Prostate gland (tissue), 2 donors: Measurements from ENCODE around the gene HPF1. TPM values are rescaled to one million over a fixed set of nuclear protein-coding genes. Genes with fewer than 3 reads are reported as not detected.
"Not testable (repeated sequence)": the region's sequence is repeated elsewhere in the genome, so short reads cannot be mapped to it uniquely, and the experiment has no call there.

Experiments used
- DNase-seq: peaks from one replicate; pipeline ENCODE4 v3.0.0-alpha.2; 2019; ENCODE audit warnings: low spot score
- H3K27ac ChIP-seq, 2 donors: fragments of 200-600 bp; sonication (generic); 2 replicates each; pipeline ENCODE4 v1.5.1; 2017 to 2019
- H3K27me3 ChIP-seq: fragments of 200-600 bp; sonication (generic); replicated peaks from 2 replicates; pipeline ENCODE4 v1.5.1; 2019; ENCODE audit not compliant: insufficient read depth
- H3K36me3 ChIP-seq, 2 donors: fragments of 200-600 bp; sonication (generic); 1 replicate in 1 of 2; 2 replicates in 1 of 2; pipeline versions ENCODE4 v1.5.1 to v1.8.1; 2017 to 2019
- H3K4me1 ChIP-seq: fragments of 200-600 bp; sonication (generic); replicated peaks from 2 replicates; pipeline ENCODE4 v1.5.1; 2019
- H3K4me3 ChIP-seq, 2 donors: fragments of 200-600 bp; sonication (generic); 2 replicates each; pipeline ENCODE4 v1.5.1; 2017 to 2019
- H3K9me3 ChIP-seq: fragments of 200-600 bp; sonication (generic); 2 replicates; pipeline ENCODE4 v1.5.1; 2017
- POLR2A ChIP-seq: fragments of 450-650 bp; IDR thresholded peaks from one replicate; pipeline ENCODE4 v1.6.1; 2016; ENCODE audit warnings: antibody characterized with exemption, mild to moderate bottlenecking
- POLR2AphosphoS5 ChIP-seq: sonication (generic); formaldehyde crosslinking; IDR thresholded peaks from one replicate; pipeline ENCODE4 v1.6.1; 2017; ENCODE audit warnings: antibody characterized with exemption
- WGBS: methylation state at CpG from one replicate; pipeline ENCODE4 v1.1.5; 2018; 5-methylcytosine and 5-hydroxymethylcytosine counted together
- intact Hi-C: fragments of 100-400 bp; cut with DNase I; formaldehyde crosslinking; loops from one replicate; pipeline ENCODE4 v1.14.2; 2022
- total RNA-seq, 2 donors: library from RNA; depleted of rRNA; stranded (reverse); fragments of >200 nt; gene quantifications; one replicate each; pipeline ENCODE4 v1.1.0, GENCODE V29; 2016
- TF ChIP-seq, protein P1 (sequence below), 4 experiments: fragments of 200-600 bp in 2 of 4; fragments of 450-650 bp in 2 of 4; sonication (generic) in 2 of 4; IDR thresholded peaks; 1 replicate in 3 of 4; 2 replicates in 1 of 4; pipeline ENCODE4 v1.5.1; 2016 to 2019; ENCODE audit warnings: antibody characterized with exemption in 4 of 4, mild to moderate bottlenecking in 2 of 4, moderate library complexity in 2 of 4

HPF1 gene
- total RNA-seq, 2 donors from 2014 or later = 24.5 to 48.9 TPM

DNA sequence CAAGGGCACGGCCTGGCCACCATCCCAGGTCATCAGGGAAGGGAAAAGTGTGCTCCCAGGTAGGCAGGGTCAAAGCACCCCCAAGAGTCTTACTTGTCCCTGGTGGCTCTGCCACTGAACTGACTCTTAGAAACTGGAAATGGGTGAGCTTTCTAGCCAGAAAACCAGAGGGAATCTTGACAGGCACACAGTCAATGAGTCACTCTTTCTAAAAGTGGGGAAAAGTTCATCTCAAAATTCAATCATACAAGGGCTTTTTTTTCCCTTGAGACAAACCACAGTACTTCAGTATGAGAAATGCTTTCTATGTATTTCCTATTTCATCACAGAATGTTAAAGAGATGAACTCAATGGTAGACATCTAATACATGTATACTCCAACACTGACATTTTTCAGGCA is 12.5 kb downstream of the HPF1 start:
- no peaks in the 10 kb centered on the region for H3K9me3 ChIP-seq
- no peak overlapping the region for H3K27ac ChIP-seq
- WGBS = 100% methylated on average over 1 of the region's 1 CpG
- no peaks in the 10 kb centered on the region for H3K36me3 ChIP-seq
- intact Hi-C loops = no loop called here
- H3K4me3 ChIP-seq = no peak overlapping the region
- TF ChIP-seq, protein P1, sequence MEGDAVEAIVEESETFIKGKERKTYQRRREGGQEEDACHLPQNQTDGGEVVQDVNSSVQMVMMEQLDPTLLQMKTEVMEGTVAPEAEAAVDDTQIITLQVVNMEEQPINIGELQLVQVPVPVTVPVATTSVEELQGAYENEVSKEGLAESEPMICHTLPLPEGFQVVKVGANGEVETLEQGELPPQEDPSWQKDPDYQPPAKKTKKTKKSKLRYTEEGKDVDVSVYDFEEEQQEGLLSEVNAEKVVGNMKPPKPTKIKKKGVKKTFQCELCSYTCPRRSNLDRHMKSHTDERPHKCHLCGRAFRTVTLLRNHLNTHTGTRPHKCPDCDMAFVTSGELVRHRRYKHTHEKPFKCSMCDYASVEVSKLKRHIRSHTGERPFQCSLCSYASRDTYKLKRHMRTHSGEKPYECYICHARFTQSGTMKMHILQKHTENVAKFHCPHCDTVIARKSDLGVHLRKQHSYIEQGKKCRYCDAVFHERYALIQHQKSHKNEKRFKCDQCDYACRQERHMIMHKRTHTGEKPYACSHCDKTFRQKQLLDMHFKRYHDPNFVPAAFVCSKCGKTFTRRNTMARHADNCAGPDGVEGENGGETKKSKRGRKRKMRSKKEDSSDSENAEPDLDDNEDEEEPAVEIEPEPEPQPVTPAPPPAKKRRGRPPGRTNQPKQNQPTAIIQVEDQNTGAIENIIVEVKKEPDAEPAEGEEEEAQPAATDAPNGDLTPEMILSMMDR (IDR thresholded peaks at IDR 0.05) = no peak
- DNase-seq = no peak
- H3K4me1 ChIP-seq = no peaks in the 10 kb centered on the region
- H3K27me3 ChIP-seq = no peaks in the 10 kb centered on the region

GRCh38 chr4:169744601-169745000 is 13.1 kb downstream of the HPF1 start:
- Histone ChIP-seq H3K4me1 (no peaks in the 10 kb centered on the region), H3K27me3 (no peaks in the 10 kb centered on the region), H3K27ac (no peak overlapping the region), H3K4me3 (no peak overlapping the region), H3K36me3 (no peaks in the 10 kb centered on the region), H3K9me3 (no peaks in the 10 kb centered on the region)
- intact Hi-C loops = no loop called here
- 94% methylated on average over 1 of the region's 1 CpG for WGBS
- no peak for TF ChIP-seq POLR2A
- TF ChIP-seq, protein P1 (IDR thresholded peaks at IDR 0.05) = no peak
- no peak for TF ChIP-seq POLR2AphosphoS5
- DNase-seq = no peak

DNA sequence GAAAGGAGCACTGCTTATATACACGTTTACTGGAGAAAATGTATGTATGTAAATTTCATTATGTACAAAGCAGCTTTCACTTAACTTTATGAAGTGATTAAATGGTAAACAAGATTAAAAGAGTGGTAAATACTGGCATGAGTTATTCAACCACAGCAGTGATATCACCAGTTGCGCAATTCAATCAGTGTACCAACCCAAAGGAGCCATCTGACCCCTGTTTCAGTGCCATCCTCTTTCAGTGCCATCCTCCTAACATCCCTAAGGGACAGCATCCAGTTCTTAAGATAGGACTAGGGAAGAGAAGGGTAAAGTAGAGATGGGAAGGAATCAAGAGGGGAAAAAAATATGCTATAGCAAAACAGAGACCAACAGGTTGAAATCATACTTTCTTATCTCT is 16.2 kb downstream of the HPF1 start:
- Histone ChIP-seq H3K4me1 (no peaks in the 10 kb centered on the region), H3K27ac (no peak overlapping the region), H3K4me3 (no peak overlapping the region), H3K36me3 (no peaks in the 10 kb centered on the region), H3K9me3 (no peaks in the 10 kb centered on the region), H3K27me3 (no peaks in the 10 kb centered on the region)
- no peak for TF ChIP-seq POLR2A
- no peak for TF ChIP-seq POLR2AphosphoS5
- TF ChIP-seq, protein P1 (IDR thresholded peaks at IDR 0.05) = no peak
- no peak for DNase-seq
- intact Hi-C loops = no loop called here
- 82% methylated on average over 2 of the region's 2 CpGs for WGBS

DNA sequence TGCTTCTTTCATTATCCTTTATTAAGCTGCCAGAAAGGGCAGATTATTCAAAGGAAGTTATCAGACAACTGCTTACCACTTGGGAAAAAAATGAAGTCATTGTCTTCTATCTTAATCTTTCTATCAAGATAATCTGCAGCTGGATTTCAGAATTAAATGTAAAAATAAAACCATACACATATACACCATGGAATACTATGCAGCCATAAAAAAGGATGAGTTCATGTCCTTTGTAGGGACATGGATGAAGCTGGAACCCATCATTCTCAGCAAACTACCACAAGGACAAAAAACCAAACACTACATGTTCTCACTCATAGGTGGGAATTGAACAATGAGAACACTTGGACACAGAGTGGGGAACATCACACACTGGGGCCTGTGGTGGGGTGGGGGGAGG is 19.1 kb downstream of the HPF1 start:
- H3K9me3 ChIP-seq, H3K4me3 ChIP-seq, H3K36me3 ChIP-seq, H3K27me3 ChIP-seq, intact Hi-C loops, H3K27ac ChIP-seq, DNase-seq, H3K4me1 ChIP-seq: not testable (repeated sequence)

- Histone ChIP-seq H3K4me3 (no peak overlapping the region), H3K9me3 (no peaks in the 10 kb centered on the region), H3K27ac (no peak overlapping the region), H3K36me3 (no peaks in the 10 kb centered on the region), H3K27me3 (no peaks in the 10 kb centered on the region), H3K4me1 (no peaks in the 10 kb centered on the region)
- DNase-seq = no peak
- TF ChIP-seq, protein P1 (IDR thresholded peaks at IDR 0.05) = no peak
- TF ChIP-seq POLR2AphosphoS5 = no peak
- TF ChIP-seq POLR2A = no peak
- 83% methylated on average over 5 of the region's 5 CpGs for WGBS
- intact Hi-C loops = no loop called here
These were observed 27.2 kb downstream of the HPF1 start for GRCh38 chr4:169730564-169730963.

DNA sequence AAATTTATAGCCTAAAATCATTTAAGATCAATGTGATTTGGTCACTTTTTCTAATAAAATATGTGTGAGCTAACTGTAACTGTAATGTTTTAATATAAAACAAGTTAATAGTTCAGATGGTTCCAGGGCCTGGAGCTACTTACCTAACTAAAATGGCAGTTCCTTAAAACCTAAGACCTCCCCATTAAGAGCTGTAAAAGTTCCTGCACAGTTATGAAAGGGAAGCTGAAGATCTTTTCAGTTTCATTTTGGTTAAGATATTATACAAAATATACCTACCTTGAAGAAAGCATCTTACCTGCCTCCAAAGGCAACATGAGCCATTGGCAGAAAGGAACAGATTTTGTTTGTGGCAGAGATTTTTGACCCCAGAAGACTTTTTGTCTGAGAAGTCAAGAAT is 30.1 kb downstream of the HPF1 start:
- H3K36me3 ChIP-seq = no peaks in the 10 kb centered on the region
- H3K27ac ChIP-seq = no peak overlapping the region
- no peaks in the 10 kb centered on the region for H3K9me3 ChIP-seq
- intact Hi-C loops = no loop called here
- H3K4me3 ChIP-seq = no peak overlapping the region
- TF ChIP-seq POLR2AphosphoS5 (no peak), POLR2A (no peak)
- TF ChIP-seq, protein P1 (IDR thresholded peaks at IDR 0.05) = no peak
- no peak for DNase-seq
- no peaks in the 10 kb centered on the region for H3K27me3 ChIP-seq
- H3K4me1 ChIP-seq = no peaks in the 10 kb centered on the region
